ENCODE data around the gene NAP1L1.

- TF ChIP-seq POLR2A (IDR thresholded peaks at IDR 0.05) (no peak), CTCF (IDR thresholded peaks at IDR 0.05) (no peak), POLR2AphosphoS5 (IDR thresholded peaks at IDR 0.05) (no peak)
Measured at GRCh38 chr12:76111209-76111749, 26.8 kb upstream of the NAP1L1 start.

Measured in transverse colon (tissue), 4 donors.